Activated CD8-positive, alpha-beta T cell treated with anti-CD3 and anti-CD28 coated beads, Interleukin-2, amount 10 ng/mL, durations not matched to agents 7 days and 5 days (primary cell): ENCODE measurements around the gene ZBTB17. TPM values are rescaled to one million over a fixed set of nuclear protein-coding genes. Genes with fewer than 3 reads are reported as not detected.

Experiments
- ATAC-seq: fragments of 150-1000 bp; cut with Tn5 transposase; one replicate; pipeline ENCODE4 v1.10.0; 2021; ENCODE audit warnings: moderate library complexity
- CTCF ChIA-PET: fragments of 350-600 bp; sonication (Branson Sonifier 250); formaldehyde crosslinking; loops from one replicate; lab custom pipeline; 2021; ENCODE audit warnings: antibody characterized with exemption; lab: Charles Lee
- POLR2A ChIA-PET: fragments of 350-600 bp; sonication (Branson Sonifier 250); formaldehyde crosslinking; loops from one replicate; lab custom pipeline; 2021; ENCODE audit warnings: antibody characterized with exemption; lab: Charles Lee
- DNase-seq: peaks from one replicate; pipeline ENCODE4 v3.0.0-alpha.2; 2020
- H3K27ac Mint-ChIP-seq: one replicate; pipeline ENCODE4 v1.8.0; 2021; ENCODE audit warnings: mild to moderate bottlenecking, mixed read lengths
- H3K27me3 Mint-ChIP-seq: one replicate; pipeline ENCODE4 v1.8.0; 2021; ENCODE audit warnings: low read depth, mixed read lengths
- H3K36me3 Mint-ChIP-seq: one replicate; pipeline ENCODE4 v1.8.0; 2021; ENCODE audit warnings: low read depth, mixed read lengths
- H3K4me1 Mint-ChIP-seq: one replicate; pipeline ENCODE4 v1.8.0; 2021; ENCODE audit warnings: low read depth, mixed read lengths
- H3K4me3 Mint-ChIP-seq: one replicate; pipeline ENCODE4 v1.8.0; 2021; ENCODE audit warnings: mild to moderate bottlenecking, mixed read lengths
- H3K9me3 Mint-ChIP-seq: one replicate; pipeline ENCODE4 v1.8.0; 2022; ENCODE audit warnings: mixed read lengths; ENCODE audit not compliant: insufficient read depth
- total RNA-seq, 2 experiments: library from RNA; stranded (reverse); gene quantifications; one replicate each; pipeline ENCODE4 v1.2.3, GENCODE V29; 2021

Gene ZBTB17
- total RNA-seq, 2 experiments from 2014 or later = 32.3 to 33.3 TPM

DNA sequence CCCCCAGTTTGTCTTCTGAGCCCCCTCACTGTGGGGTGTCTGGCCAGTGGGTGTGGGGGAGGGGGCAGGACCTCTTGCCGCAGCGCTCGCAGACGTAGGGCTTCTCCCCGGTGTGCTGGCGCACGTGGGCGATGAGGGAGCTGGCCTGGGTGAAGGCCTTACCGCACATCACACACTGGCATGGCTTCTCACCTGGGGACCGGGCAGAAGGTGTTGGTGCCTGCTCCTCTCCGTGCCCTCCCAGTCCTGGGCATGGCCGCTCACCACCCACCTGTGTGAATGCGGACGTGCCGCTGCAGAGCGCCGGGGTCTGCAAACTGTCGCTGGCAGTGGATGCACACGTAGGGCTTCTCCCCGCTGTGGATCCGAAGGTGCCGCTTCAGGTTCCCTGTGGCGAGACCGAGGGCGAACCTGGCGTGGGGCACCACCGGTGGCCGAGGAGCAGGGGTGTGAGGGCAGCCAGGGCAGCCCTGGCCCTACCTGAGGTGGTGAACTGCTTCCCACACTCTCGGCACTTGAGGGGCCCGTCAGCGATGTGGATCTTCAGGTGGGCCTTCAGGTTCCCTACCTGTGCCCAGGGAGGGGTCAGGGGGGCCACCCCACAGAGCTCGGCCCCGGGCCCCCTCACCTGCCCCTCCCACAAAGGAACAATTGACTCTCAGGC lies 32.4 kb downstream of the ZBTB17 start:
- CTCF ChIA-PET = no interaction called here
- no peak for ATAC-seq

GRCh38 chr1:15942661-15943327 lies 33.1 kb downstream of the ZBTB17 start:
- ChIA-PET CTCF (no interaction called here), POLR2A (no interaction called here)
- no peaks in the 10 kb centered on the region for H3K27me3 Mint-ChIP-seq
- no peak for DNase-seq
- no peak for ATAC-seq
- H3K36me3 Mint-ChIP-seq = peaks cover 35% of the 10 kb centered on the region
- H3K4me3 Mint-ChIP-seq = no peak overlapping the region
- H3K27ac Mint-ChIP-seq = no peak overlapping the region
- no peaks in the 10 kb centered on the region for H3K9me3 Mint-ChIP-seq
- H3K4me1 Mint-ChIP-seq = peaks cover 3% of the 10 kb centered on the region

More for the DNA sequence above, 32.4 kb downstream of the ZBTB17 start:
- H3K27me3 Mint-ChIP-seq = no peaks in the 10 kb centered on the region
- H3K4me3 Mint-ChIP-seq = no peak overlapping the region
- peaks cover 9% of the 10 kb centered on the region for H3K4me1 Mint-ChIP-seq
- H3K9me3 Mint-ChIP-seq = no peaks in the 10 kb centered on the region
- POLR2A ChIA-PET = no interaction called here
- peaks cover 35% of the 10 kb centered on the region for H3K36me3 Mint-ChIP-seq
- no peak for DNase-seq
- no peak overlapping the region for H3K27ac Mint-ChIP-seq

DNA sequence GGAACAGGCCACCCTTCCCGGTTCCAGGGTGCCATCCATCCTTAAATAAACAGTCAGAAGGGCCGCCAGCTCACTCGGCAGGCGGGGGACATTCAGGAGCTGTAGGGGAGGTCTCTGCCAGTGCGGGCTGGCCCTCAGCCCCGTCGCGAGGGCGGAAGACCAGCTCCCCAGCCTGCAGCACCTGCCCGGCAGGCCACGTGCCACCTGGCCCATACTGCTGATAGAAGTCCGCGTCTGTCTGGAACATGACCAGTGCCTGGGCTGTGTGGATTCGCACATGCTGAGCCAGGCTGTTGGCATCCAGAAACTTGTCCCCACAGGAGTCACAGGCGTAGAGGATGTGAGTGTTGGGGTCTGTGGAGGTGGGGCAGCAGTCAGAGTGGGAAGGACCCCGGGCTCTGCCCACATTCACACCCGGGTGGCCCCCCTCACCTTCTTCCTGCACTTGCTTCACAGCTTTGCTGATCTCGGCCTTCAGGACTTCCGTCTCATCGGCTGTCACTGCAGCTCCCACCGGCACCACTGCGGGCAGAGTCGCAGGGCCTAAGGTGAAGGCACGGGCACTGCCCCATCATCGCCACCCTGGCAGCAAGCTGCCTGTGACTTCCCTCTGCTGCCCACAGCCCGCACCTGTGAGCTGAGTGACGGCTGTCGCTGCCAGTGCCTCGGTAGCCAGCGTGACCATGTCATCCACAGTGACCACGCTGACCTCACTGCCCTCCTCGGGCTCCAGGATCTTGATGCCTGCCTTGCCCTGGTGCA lies 33.8 kb downstream of the ZBTB17 start:
- ChIA-PET CTCF (no interaction called here), POLR2A (no interaction called here)
- no peak overlapping the region for H3K4me3 Mint-ChIP-seq
- H3K36me3 Mint-ChIP-seq = peaks cover 38% of the 10 kb centered on the region
- ATAC-seq (no peak), DNase-seq (no peak)
- no peaks in the 10 kb centered on the region for H3K9me3 Mint-ChIP-seq
- no peaks in the 10 kb centered on the region for H3K27me3 Mint-ChIP-seq
- no peak overlapping the region for H3K27ac Mint-ChIP-seq
- no peaks in the 10 kb centered on the region for H3K4me1 Mint-ChIP-seq

GRCh38 chr1:15941044-15941840 lies 34.7 kb downstream of the ZBTB17 start:
- ATAC-seq (no peak), DNase-seq (no peak)
- Mint-ChIP-seq H3K4me3 (no peak overlapping the region), H3K9me3 (no peaks in the 10 kb centered on the region), H3K27ac (no peak overlapping the region), H3K27me3 (no peaks in the 10 kb centered on the region), H3K4me1 (no peaks in the 10 kb centered on the region), H3K36me3 (peaks cover 38% of the 10 kb centered on the region)
- ChIA-PET POLR2A (interaction anchor here (0.7 kb wide), 1 partner anchor 473 kb away, joined by 3 read pairs; no protein-coding TSS in a partner anchor), CTCF (interaction anchor here (0.6 kb wide), 1 partner anchor 149 kb away, joined by 4 read pairs; no protein-coding TSS in a partner anchor)

DNA sequence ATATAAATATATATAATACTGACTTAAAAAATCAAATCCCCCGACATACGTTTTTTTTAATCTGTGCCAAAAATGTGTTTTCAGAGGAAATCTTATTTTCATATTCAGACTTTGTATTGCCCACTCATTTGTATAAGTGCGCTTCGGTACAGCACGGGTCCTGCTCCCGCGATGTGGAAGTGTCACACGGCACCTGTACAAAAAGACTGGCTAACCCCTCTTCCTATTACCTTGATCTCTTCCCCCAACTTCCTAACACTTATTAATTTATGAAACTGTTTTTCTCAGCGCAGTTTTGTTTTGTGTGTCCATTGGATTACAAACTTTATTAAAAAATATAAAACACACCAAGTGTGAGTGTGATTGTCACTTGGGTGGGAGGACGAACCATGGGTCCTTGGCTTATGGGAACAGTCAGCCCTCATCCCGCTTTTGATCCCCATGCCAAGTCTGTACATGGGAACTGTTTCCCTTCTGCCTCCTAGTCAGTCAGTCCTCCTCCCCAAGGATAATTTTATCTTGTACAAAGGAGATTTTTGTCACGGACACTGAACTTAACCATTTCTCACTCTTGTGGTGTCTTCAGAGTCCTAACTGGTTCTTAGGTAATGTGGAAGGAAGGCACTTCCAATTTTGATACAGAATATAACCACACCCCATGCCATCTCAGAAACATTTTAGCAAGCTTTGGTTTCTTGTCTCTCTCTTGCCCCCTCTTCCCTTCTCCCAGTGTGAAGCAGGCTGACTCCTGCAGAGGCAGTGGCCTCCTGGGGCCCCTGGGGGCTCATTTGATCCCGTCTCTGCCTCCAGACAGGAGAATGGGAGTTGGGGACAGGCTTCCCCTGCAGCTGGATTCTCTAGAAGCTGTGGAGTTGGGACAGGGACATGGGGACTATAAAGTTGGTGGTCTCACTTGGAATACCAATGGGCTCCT lies 35.5 kb downstream of the ZBTB17 start:
- no peaks in the 10 kb centered on the region for H3K9me3 Mint-ChIP-seq
- ATAC-seq (no peak), DNase-seq (no peak)
- ChIA-PET POLR2A (interaction anchor here (0.7 kb wide), 1 partner anchor 473 kb away, joined by 3 read pairs; no protein-coding TSS in a partner anchor), CTCF (no interaction called here)
- H3K4me1 Mint-ChIP-seq = no peaks in the 10 kb centered on the region
- H3K4me3 Mint-ChIP-seq = no peak overlapping the region
- no peak overlapping the region for H3K27ac Mint-ChIP-seq
- H3K36me3 Mint-ChIP-seq = peaks cover 44% of the 10 kb centered on the region
- H3K27me3 Mint-ChIP-seq = no peaks in the 10 kb centered on the region

GRCh38 chr1:15939181-15940109 lies 36.5 kb downstream of the ZBTB17 start:
- Mint-ChIP-seq H3K27ac (peak overlapping the region; percentile 76), H3K27me3 (no peaks in the 10 kb centered on the region), H3K9me3 (no peaks in the 10 kb centered on the region), H3K4me1 (no peaks in the 10 kb centered on the region), H3K36me3 (peaks cover 53% of the 10 kb centered on the region), H3K4me3 (no peak overlapping the region)
- no peak for ATAC-seq
- ChIA-PET CTCF (no interaction called here), POLR2A (no interaction called here)
- DNase-seq = no peak

GRCh38 chr1:15938628-15939161 lies 37.2 kb downstream of the ZBTB17 start:
- Mint-ChIP-seq H3K4me3 (no peak overlapping the region), H3K27ac (no peak overlapping the region), H3K9me3 (no peaks in the 10 kb centered on the region), H3K27me3 (no peaks in the 10 kb centered on the region), H3K4me1 (no peaks in the 10 kb centered on the region), H3K36me3 (peaks cover 59% of the 10 kb centered on the region)
- ATAC-seq (no peak), DNase-seq (no peak)
- ChIA-PET CTCF (interaction anchor here (1.8 kb wide), 1 partner anchor 38 kb away, joined by 5 read pairs; the partner anchor contains the start of gene ZBTB17), POLR2A (no interaction called here)

DNA sequence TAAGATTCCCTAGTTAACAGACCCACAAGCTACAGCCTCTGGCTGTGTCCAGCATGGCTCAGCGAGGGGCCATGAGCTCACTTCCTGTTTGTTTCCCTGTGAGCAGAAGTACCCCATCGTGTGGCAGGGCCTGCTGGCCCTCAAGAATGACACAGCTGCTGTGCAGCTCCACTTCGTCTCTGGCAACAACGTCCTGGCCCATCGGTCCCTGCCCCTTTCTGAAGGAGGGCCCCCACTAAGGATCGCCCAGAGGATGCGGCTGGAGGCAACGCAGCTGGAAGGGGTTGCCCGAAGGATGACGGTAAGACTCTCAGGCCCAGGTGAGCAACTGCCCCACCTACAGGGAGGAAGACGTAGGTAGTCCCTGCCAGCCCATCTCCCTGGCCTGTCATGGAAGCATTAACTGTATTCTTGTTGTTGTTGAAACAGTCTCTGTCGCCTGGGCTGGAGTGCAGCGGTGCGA lies 38.2 kb downstream of the ZBTB17 start:
- Mint-ChIP-seq H3K4me3 (no peak overlapping the region), H3K9me3 (no peaks in the 10 kb centered on the region), H3K36me3 (peaks cover 65% of the 10 kb centered on the region), H3K4me1 (no peaks in the 10 kb centered on the region), H3K27ac (peak overlapping the region; percentile 74), H3K27me3 (no peaks in the 10 kb centered on the region)
- no peak for DNase-seq
- ChIA-PET CTCF (interaction anchor here (0.9 to 1.8 kb wide), 2 partner anchors 38 to 122 kb away, joined by 5 to 6 read pairs; partner anchors contain the start of gene ZBTB17), POLR2A (interaction anchor here (0.5 to 1.1 kb wide), 2 partner anchors 18 to 332 kb away, joined by 4 to 5 read pairs; no protein-coding TSS in a partner anchor)
- ATAC-seq = no peak

- CTCF ChIA-PET = interaction anchor here (0.9 to 1.8 kb wide), 2 partner anchors 39 to 122 kb away, joined by 5 to 6 read pairs; partner anchors contain the start of gene ZBTB17
- no peaks in the 10 kb centered on the region for H3K27me3 Mint-ChIP-seq
Observed at GRCh38 chr1:15937146-15937545, 38.8 kb downstream of the ZBTB17 start.

More at GRCh38 chr1:15937146-15937545, 38.8 kb downstream of the ZBTB17 start:
- DNase-seq (no peak), ATAC-seq (no peak)
- Mint-ChIP-seq H3K9me3 (no peaks in the 10 kb centered on the region), H3K27ac (peak overlapping the region; percentile 74), H3K4me3 (no peak overlapping the region), H3K4me1 (no peaks in the 10 kb centered on the region), H3K36me3 (peaks cover 68% of the 10 kb centered on the region)
- POLR2A ChIA-PET = interaction anchor here (0.5 to 1.1 kb wide), 3 partner anchors 18 to 332 kb away, joined by 3 to 5 read pairs (median 4); no protein-coding TSS in a partner anchor
